ENCODE results near the gene GCN1.

The GCN1 gene

DNA sequence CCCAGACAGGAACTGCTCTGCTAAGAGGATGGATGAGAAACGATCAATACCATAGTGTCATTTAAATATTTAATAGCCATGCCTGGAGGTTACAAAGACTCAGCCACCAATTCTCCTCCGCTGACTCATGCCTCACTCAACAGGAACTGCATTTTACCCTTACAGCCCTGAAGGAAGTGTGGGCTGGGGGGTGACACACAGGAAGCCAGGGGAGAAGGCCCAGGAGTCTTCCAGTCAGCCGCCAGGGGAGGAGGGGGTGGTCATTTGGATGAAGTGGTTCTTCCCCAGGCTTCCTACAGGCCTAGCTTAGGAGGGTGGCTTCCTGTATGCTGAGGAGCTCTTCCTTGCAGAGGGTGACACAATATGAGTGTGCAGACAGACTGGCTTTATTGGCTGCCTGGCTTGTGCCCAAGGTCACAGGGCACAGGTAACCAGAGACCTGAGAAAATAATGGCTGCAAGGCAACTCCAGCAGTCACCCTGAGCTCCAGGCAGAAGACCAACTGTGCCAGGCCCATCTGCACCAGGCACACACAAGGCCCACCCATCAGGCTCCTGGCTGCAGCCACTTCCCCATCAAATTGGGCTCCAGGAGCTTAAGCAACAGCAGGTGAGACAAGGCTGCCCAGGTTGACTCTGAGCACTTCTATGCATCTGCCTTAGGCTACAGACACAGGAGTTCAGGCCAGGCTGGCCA, 36.9 kb upstream of the GCN1 start (continued):
- 0 out of 2 replicates have a peak, but pooled peaks have one; percentile 17 for TF ChIP-seq KLF10 (tag by site-specific recombination; IDR thresholded peaks at IDR 0.05)
- TF ChIP-seq ZNF518A (tag by site-specific recombination; conservative IDR thresholded peaks at IDR 0.05; ENCODE audit: low read depth): no peak
- no peak for TF ChIP-seq ZNF37A (tag by site-specific recombination; IDR thresholded peaks at IDR 0.05)
- 0 out of 2 replicates have a peak, but pooled peaks have one; percentile 8 for TF ChIP-seq ZNF24 (tag by site-specific recombination; IDR thresholded peaks at IDR 0.05)
- TF ChIP-seq ZNF416 (tag by site-specific recombination; IDR thresholded peaks at IDR 0.05): no peak
- peak; percentile 72 for TF ChIP-seq ZNF335 (tag by site-specific recombination; conservative IDR thresholded peaks at IDR 0.05)
- peak; percentile 88 for TF ChIP-seq PATZ1 (tag by site-specific recombination; IDR thresholded peaks at IDR 0.05)
- no peak for TF ChIP-seq ZNF585B (tag by site-specific recombination; IDR thresholded peaks at IDR 0.05)
- no peak for TF ChIP-seq KLF9 (tag by site-specific recombination; IDR thresholded peaks at IDR 0.05; ENCODE audit: low read depth)
- TF ChIP-seq, protein P1, sequence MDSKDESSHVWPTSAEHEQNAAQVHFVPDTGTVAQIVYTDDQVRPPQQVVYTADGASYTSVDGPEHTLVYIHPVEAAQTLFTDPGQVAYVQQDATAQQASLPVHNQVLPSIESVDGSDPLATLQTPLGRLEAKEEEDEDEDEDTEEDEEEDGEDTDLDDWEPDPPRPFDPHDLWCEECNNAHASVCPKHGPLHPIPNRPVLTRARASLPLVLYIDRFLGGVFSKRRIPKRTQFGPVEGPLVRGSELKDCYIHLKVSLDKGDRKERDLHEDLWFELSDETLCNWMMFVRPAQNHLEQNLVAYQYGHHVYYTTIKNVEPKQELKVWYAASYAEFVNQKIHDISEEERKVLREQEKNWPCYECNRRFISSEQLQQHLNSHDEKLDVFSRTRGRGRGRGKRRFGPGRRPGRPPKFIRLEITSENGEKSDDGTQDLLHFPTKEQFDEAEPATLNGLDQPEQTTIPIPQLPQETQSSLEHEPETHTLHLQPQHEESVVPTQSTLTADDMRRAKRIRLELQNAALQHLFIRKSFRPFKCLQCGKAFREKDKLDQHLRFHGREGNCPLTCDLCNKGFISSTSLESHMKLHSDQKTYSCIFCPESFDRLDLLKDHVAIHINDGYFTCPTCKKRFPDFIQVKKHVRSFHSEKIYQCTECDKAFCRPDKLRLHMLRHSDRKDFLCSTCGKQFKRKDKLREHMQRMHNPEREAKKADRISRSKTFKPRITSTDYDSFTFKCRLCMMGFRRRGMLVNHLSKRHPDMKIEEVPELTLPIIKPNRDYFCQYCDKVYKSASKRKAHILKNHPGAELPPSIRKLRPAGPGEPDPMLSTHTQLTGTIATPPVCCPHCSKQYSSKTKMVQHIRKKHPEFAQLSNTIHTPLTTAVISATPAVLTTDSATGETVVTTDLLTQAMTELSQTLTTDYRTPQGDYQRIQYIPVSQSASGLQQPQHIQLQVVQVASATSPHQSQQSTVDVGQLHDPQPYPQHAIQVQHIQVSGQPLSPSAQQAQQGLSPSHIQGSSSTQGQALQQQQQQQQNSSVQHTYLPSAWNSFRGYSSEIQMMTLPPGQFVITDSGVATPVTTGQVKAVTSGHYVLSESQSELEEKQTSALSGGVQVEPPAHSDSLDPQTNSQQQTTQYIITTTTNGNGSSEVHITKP (tag by site-specific recombination; IDR thresholded peaks at IDR 0.05): peak; percentile 85
- TF ChIP-seq ZEB2 (tag by site-specific recombination; IDR thresholded peaks at IDR 0.05): peak; percentile 36; the same call in 1 of the 2 replicates
- TF ChIP-seq GFI1B (tag by site-specific recombination; IDR thresholded peaks at IDR 0.05): no peak
- TF ChIP-seq OSR2 (tag by site-specific recombination; IDR thresholded peaks at IDR 0.05): peak; percentile 63
- no peak for TF ChIP-seq ZNF175 (tag by site-specific recombination; IDR thresholded peaks at IDR 0.05)
- TF ChIP-seq GLI2 (tag by site-specific recombination; IDR thresholded peaks at IDR 0.05; ENCODE audit: borderline replicate concordance, low read depth): no peak
- TF ChIP-seq SP7 (tag by site-specific recombination; IDR thresholded peaks at IDR 0.05): peak; percentile 86
- no peak for TF ChIP-seq ZNF830 (tag by site-specific recombination; IDR thresholded peaks at IDR 0.05; ENCODE audit: low read depth)
- TF ChIP-seq ZNF707 (tag by site-specific recombination; IDR thresholded peaks at IDR 0.05): no peak
- TF ChIP-seq, protein P2, sequence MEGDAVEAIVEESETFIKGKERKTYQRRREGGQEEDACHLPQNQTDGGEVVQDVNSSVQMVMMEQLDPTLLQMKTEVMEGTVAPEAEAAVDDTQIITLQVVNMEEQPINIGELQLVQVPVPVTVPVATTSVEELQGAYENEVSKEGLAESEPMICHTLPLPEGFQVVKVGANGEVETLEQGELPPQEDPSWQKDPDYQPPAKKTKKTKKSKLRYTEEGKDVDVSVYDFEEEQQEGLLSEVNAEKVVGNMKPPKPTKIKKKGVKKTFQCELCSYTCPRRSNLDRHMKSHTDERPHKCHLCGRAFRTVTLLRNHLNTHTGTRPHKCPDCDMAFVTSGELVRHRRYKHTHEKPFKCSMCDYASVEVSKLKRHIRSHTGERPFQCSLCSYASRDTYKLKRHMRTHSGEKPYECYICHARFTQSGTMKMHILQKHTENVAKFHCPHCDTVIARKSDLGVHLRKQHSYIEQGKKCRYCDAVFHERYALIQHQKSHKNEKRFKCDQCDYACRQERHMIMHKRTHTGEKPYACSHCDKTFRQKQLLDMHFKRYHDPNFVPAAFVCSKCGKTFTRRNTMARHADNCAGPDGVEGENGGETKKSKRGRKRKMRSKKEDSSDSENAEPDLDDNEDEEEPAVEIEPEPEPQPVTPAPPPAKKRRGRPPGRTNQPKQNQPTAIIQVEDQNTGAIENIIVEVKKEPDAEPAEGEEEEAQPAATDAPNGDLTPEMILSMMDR (tag by site-specific recombination; IDR thresholded peaks at IDR 0.05): no peak
- TF ChIP-seq, protein P3, sequence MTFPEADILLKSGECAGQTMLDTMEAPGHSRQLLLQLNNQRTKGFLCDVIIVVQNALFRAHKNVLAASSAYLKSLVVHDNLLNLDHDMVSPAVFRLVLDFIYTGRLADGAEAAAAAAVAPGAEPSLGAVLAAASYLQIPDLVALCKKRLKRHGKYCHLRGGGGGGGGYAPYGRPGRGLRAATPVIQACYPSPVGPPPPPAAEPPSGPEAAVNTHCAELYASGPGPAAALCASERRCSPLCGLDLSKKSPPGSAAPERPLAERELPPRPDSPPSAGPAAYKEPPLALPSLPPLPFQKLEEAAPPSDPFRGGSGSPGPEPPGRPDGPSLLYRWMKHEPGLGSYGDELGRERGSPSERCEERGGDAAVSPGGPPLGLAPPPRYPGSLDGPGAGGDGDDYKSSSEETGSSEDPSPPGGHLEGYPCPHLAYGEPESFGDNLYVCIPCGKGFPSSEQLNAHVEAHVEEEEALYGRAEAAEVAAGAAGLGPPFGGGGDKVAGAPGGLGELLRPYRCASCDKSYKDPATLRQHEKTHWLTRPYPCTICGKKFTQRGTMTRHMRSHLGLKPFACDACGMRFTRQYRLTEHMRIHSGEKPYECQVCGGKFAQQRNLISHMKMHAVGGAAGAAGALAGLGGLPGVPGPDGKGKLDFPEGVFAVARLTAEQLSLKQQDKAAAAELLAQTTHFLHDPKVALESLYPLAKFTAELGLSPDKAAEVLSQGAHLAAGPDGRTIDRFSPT (tag by site-specific recombination; IDR thresholded peaks at IDR 0.05): peak; percentile 74
- TF ChIP-seq ZNF398 (tag by site-specific recombination; IDR thresholded peaks at IDR 0.05): peak; percentile 78
- TF ChIP-seq ZNF544 (tag by site-specific recombination; IDR thresholded peaks at IDR 0.05): no peak
- no peak for TF ChIP-seq ZNF76 (tag by site-specific recombination; IDR thresholded peaks at IDR 0.05; ENCODE audit: borderline replicate concordance, low read depth)
